Measurements from ENCODE around the gene TMEM144.

Gene TMEM144

DNA sequence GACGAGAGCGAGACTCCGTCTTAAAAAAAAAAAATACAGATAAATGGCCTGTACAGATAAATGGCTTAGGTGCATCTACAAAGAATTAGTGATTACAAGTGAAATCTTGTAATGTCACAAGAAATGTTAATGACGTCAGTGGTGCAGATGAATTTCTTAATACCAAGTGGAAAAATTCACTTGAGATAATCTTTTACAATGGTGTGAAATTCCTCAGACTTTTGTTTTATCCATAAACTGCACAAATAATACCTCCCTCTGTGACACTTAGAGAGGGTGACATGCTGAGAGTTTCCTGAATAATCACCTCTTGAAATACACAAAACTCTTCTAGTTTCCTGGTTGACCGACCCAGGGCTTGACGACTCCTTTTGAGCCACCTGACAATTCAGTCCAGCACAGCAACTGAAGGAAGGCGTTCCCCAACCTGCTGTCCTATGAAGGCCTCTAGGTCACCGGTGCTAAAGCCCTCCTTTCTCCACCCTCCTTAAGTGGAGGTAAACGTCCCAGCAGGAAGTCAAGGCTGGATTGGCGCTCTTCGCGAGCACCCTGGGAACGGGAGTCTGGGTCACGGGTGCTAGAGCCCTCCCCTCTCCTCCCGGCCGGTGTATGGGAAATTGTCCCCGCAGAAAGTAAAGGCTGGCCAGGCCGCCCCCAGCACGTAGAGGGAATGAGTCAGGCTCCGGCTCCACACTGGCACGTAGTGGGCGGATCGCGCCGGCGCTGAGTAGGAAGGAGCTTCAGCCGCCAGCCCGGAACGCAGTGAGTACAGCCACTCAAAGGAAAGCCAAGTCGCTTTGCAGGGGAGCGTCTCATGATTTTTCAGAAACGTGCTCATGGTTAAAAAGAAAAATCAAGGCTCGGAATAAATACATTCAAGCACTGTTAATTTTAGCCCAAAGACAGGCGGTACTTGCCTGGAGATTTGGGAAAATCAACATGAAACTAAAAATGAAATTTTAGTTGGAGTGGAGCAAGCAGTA is at the start of gene TMEM144:
Gene TMEM144, plus strand, starts transcription at position 662 of the 983 bp plus-strand sequence. CDS start 2,182 bp downstream, outside the sequence.
- DNase-seq (ENCODE audit: low read depth in 1 of 2, low spot score in 1 of 2): peak in 1 of 2 donors; percentile 21

DNA sequence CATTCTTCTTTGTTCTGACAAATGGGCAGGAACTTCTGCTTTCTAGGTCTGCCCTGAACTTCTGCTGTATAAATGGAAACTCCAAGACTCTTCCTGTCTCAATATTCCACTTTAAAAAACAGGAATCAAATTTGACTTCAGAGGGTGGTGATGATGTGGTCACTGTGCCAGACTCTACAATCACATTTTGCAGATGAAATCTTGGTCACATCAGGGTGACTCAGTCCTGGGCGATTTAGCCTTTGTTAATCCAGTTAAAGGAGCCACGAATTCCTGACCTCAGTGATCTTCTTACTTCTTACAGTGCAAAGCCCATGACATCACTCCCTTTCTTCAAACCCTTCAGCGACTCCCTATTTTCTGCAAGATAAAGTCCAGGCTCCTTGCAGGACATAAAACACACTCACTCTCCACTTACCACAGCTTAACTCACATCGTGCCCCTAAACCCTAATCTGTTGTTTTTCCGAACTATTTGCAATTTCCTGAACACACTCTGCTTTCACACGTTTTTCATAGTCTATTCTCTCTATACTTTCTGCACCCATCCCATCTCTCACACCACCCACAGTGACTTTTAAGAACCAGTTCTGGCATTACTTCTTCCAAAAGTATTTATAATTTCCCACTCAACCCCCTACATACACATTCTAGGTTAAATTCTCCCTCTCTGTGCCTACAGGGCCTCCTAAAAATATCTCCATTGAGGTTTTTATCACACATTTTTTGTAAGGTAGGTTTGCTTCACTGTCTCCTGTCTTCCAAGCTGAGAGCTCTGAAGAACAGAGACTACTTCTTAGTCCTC is 48.5 kb upstream of the TMEM144 start:
- DNase-seq (ENCODE audit: low read depth in 1 of 2, low spot score in 1 of 2): no peak

DNA sequence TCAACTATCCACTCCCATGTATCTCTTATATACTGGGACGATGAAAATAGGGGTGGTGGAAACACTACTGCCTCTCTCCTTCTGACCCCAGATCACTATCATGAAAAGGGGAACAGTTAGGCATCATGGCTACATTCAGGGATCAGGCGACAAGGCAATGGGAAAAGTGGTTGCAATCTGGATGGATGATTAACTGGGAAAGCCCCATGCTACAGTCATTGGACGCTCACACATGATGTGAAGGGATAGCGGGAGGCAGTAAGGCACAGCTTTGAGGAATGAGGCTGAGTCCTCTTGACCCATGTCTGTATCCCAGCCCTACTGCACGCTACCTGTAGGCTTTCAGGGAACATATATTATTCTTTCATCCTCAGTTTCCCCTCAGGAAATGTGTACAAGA is 47.7 kb upstream of the TMEM144 start:
- DNase-seq (ENCODE audit: low read depth in 1 of 2, low spot score in 1 of 2): no peak

DNA sequence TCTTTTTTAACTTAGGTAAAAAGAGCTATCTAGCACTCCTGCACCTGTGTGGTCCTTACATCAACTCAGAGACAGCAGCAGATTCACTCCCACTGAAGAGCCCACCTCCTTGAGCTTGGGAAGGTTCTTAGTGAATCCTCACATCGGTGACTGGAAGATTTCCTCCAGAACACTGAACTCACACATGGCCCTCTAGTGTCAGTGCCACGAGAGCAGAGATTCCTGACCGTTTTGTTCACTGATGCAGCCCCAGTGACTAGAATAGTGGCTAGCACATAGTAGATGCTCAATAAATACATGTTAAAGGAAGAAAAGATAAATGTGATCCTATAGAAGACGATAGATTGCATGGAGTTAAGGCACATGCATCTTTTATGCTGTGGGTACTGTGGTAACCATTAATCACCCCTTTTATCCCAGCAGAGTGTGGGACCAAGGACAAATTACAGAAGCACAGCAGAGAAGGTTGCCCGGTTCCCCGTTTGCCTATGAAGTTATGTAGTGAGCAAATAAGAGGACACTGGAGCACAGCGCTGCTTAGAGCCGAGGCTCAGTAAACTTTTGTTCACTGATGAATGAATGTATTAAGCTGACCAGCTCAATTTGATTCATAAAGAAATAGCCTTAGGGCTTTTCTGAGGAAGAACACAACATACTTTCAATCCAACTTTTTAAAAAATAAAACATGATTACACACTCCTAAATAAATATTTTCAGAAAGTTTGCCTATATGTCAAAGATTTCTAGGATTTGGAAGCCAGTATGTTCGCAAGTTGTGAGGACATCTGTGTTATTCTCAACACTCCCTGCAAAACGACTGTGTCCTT is 46.1 kb upstream of the TMEM144 start:
- DNase-seq (ENCODE audit: low read depth in 1 of 2, low spot score in 1 of 2): no peak

DNA sequence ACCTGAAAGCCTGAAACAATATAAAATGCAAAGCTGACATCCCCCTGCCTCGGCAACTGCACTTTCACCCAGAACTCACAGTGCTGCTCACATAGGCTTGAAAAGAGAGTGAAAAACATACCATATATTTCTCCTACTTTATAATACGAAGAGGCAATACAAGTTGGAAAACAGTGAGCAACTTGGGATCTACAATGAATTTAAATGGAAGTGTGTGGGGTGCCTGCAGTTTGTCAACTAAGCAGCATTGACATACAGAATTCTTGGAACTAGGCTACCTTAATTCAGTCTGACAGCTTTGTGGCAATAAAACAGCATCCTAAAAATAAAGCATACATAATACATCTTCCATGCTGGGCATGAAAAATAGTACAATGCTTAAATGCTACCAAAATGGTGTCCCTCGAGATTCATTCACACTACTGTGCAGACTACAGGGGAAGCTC is 45.5 kb upstream of the TMEM144 start:
- no peak for DNase-seq (ENCODE audit: low read depth in 1 of 2, low spot score in 1 of 2)

DNA sequence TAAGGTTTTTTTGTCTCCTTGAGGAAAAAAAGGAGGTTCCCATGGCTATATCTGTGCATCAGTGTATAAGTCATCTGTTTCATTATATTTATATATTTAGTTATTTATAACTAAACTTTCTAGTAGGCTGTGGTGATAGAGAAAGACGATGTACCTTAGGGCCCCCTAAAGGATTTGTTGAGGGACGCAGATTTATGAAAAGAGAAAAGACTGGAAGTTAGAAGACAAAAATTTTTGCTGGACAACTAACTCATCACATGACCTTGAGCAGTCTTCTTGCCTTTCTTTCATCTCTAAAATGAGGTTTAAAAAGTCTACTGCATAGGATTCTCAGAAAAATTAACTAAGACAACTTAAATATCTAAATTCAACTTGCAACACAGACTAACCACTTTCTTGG is 43.6 kb upstream of the TMEM144 start:
- DNase-seq (ENCODE audit: low read depth in 1 of 2, low spot score in 1 of 2): no peak

DNA sequence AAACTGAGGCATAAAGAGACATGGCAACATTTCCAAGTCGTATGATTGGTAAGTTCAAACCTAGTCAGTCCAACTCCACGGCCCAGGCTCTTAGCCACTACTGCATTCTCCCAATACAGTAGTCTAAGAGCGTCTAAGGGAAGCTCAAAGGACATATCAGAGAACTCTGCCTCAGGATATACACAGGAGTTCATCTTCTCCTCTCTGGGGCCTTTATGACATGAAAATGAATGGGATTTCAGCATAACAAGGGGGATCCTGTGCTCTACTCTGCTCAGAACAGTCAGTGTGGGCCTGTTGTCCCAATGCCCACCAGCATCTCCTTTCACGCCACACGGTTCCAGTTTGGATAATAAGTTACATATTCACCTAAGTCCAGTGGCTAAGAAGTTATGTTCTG is 41.7 kb upstream of the TMEM144 start:
- DNase-seq (ENCODE audit: low read depth in 1 of 2, low spot score in 1 of 2): no peak

DNA sequence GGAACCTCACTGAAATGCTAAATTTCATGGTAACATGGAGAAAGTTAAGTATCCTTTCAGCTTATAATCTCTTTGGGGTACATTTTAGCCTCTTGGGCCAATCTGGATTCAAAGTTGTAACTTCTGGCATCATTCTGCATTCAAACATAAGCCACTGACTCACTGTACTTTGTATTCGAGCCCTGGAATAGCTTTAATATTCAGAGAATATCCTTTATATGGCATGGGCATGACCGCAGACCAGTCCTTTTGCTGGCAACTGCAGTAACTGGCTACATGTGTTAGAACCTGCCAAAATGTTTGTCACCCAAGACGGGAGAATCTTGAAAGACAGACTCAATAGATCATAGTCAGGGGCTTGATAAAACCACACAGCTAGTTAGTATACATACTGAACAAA is 40.8 kb upstream of the TMEM144 start:
- DNase-seq (ENCODE audit: low read depth in 1 of 2, low spot score in 1 of 2): no peak

DNA sequence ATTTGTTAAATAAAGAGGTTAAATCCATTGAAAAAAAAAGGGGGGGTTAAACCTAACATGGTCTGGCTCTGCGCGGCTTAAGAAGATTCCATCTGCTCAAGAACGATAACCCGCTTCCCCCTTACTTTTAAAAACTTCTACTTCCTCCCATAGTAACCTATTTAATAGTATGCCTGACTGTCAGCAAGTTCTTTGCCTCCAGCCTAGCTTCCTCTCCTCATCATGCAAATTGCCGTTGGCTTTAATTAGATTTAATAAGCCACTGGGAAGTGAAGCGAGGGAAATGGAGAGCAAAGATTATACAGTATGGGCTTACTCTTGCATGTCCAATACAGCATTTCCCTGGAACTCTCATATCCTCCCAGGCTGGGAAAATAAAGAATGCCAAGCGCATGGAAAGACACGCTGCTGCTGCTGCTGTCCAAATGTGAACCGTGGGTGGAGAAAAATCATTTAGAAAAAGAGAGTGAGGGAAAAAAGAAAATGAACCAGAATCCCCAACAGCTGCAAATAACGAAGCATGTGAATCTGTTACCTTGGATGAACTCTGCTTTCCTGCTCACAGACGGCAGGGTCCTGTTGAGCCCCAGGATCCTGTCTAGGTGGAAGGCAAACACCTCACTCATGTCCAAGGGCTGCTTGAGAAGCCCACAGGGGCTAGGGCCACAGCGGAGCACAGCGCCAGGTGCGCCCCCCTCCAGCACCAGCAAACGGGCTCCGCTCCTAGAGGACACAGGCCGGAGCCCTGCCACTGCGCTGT is 40.2 kb upstream of the TMEM144 start:
- DNase-seq (ENCODE audit: low read depth in 1 of 2, low spot score in 1 of 2): no peak

DNA sequence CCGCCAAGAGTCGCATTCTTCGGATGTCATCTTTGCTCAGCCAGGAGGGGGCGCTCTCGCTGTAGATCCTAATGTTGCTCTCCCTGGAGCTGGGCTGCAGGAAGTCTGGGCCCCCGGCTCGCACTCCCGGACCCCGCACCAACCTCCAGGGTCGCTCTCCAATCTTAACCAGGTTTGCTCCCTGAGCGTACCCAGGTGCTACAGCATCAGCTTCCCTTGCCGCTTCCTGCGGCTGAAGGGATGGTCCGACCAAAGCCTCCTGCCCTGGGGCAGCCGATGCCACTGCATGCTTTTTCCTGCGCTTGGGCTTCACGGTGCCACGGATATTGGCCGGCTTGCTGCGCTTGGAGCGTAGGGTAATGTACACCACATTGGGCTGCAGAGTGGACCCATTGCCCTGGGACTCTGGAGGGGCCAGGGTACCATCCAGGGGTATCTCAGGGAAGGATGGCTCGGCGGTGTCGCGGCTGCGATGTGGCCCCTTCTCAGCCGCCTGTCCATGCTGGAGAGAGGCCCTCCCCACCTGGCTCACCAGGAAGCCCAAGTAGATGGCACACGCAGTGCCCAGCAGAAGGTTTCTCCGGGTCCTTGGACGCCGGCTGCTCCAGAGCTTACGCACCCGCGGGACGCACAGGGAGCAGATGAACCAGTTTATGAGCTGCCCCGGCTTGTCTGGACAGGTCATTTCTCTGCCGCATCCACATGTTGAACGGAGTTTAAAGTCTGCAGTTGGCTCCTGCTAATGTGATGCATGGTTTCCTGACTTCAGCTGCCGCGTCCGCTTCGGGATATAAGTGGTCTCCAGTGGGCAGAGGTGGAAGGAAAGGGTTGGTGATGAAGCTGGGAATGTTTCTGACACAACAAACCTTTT is 39.4 kb upstream of the TMEM144 start:
- no peak for DNase-seq (ENCODE audit: low read depth in 1 of 2, low spot score in 1 of 2)

DNA sequence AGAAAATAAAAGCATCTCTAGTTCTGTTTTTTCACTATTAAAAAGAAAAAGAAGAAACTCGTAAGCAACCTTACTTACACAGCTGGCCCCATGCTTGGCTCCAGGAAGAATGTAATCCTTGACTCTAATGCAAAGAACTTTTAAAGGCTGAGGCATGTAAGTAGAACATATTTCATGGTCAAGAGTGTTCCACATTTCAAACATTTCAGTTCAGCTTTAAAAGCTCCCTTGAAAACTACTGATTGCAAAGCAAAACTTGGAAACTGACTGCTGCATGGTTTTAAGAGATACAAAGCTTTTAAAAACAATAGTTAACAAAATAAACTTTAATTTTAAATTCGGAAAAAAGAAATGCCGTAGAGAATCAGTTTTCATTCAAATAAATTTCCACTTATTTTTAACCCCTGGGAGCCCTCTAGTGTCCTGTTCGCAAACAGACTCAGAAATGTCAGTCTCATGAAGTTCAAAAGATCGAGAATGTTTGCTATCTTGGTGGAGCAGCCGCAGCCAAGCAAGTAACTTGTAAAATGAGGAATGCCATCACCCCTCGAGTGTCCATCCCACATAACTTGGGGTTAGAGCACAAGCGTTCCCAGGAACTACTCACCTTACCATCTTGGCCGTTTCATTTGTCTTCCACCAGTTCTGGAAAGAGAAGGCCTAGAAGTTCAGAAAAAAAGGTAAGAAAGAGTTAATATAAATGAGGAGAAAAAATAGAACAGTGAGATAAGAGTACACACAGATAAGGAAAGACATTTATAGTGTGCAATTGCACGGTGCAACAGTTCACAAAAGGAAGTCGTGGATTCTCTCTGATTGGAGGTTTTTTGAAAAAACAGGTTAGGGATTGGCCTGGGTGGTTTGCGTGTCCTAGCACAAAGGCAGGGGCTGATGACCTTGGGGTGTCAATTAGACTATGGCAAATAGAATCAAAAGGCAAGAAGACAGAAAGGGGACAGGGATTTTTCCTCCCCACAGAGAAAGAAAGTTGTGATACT is 37.7 kb upstream of the TMEM144 start, which contains the start of gene GASK1B:
Gene GASK1B, minus strand, starts transcription at position 765 of the 998 bp plus-strand sequence. CDS start 1,650 bp downstream, outside the sequence.
- DNase-seq (ENCODE audit: low read depth in 1 of 2, low spot score in 1 of 2): no peak

DNA sequence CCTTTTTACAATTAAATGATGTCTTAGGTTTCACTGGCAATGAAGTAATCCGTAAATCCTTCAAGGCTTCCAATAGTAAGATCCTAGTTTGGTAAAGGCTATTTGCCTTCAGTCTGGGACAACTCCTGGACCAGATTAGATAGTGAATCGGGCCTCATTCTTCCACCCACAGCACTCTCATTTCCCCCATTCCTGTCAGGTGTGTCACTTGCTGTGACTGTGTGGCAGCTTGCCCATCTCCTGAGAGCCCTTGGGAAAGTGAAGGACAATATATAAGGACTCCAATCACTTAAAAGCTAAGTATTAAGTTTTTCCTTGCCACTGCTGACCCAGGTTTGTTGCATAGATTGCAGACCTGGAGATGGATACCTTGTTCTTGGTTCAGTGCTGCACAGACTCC is 34.2 kb upstream of the TMEM144 start:
- no peak for DNase-seq (ENCODE audit: low read depth in 1 of 2, low spot score in 1 of 2)

DNA sequence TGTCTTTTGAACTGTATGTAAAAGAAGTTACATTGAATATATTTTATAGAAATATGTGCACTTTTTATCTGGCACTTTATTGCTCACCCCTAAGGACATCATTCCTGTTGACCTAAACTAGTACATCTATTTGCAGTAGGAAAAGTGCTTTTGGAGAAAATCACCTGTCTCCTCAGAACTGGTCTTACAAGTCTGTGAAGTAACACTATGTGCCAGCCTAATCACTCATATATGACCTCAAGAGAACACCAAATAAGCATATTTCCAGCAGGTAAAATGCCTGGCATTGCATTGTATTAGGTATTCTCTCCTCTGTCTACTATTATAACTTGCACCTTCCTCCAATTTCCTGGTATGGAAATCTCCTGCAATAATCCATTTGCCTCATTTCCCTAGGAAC is 33.5 kb upstream of the TMEM144 start:
- no peak for DNase-seq (ENCODE audit: low read depth in 1 of 2, low spot score in 1 of 2)

DNA sequence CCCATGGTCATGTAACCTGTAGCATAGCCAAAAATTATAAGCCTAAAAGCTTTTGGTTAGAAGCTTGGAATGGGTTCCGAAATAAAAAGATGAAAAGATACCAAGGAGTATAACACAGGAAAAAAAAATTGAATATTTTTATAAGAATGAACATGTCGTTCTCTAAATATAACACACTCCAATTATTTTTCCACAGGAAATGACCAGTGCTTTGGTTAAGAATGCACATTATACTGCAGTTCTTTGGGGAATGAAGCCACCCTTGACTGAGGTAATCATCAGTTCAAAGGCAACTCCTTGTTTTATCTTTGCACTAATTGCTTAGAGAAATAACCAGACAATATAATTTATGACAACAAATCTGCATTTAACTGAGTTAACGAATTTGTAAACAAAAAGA is 30.8 kb upstream of the TMEM144 start:
- no peak for DNase-seq (ENCODE audit: low read depth in 1 of 2, low spot score in 1 of 2)

DNA sequence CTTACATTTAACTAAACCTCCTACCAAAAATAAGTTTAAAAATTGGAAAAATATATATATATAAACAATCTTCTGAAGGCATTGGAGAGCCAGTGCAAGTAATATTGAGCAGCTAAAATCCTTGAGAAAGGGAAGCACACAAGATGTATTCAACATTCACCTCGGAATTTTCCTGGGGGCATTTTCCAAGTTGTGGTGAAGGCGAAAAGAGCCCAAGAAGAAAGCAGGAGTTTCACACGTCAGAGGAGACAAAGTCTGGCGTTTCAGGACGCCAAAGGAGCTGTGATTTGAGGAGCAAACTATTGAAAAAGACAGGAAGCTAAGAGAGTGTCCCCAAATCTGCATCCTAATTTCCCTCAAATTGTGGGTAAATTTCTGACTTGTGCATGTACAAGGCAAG is 28.4 kb upstream of the TMEM144 start:
- no peak for DNase-seq (ENCODE audit: low read depth in 1 of 2, low spot score in 1 of 2)

DNA sequence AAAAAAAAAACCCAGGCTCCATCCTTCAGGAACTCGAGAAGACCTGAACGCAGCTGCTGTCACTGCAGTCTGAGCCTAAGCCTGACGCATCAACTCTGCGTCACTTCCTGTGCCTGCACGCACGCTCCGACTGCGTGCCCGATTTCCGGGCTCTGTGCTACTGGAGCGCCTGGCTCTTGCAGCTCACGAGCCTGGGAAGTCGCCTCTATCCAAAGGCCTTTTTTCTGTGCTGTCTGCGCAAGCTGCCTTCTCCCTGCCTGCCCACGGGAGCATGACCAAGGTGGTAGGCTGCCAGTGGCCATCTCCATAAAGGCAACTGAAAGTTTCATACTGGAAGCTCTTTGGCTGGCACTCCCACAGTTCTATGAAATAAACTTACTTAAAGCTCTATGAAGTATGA is 27.6 kb upstream of the TMEM144 start:
- no peak for DNase-seq (ENCODE audit: low read depth in 1 of 2, low spot score in 1 of 2)

DNA sequence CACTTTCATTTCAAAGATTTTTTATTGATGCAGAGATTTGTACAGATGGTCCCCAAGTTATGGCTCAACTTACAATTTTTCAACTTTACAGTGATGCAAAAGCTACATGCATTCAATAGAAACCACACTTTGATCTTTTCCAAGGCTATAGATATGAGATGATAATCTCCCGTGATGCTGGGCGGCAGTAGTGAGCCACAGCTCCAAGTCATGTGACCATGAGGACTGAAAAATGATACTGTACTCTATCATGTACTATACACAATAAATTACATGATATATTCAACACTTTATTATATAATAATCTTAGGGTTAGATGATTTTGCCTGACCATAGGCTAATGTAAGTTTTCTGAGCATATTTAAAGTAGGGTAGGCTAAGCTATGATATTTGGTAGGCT is 23.5 kb upstream of the TMEM144 start:
- DNase-seq (ENCODE audit: low read depth in 1 of 2, low spot score in 1 of 2): no peak

DNA sequence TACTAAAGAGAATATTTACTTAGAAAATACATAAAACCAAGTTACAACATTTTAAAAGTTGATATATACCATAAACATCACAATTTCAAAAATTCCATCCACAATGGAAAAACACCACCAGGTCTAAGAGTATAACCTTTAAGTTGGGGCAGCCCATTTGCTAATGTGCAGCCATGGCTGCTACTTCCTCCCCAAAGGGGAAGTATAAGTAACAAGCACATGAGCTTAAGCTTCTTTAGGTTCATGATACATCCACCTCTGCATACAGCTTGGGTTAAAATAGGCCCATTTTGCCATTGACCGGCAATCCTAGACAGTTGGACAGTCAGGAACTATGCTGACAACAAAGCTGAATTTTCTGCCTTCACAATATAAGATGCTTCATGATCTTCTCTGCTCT is 20.9 kb upstream of the TMEM144 start:
- DNase-seq (ENCODE audit: low read depth in 1 of 2, low spot score in 1 of 2): no peak
